GM19239 (cell line): ENCODE data around the gene ZMYM2.
A peak's percentile ranks its signal among the peaks of the same experiment; 100 is the strongest.

Experiments
- DNase-seq: peaks from one replicate; pipeline ENCODE4 v3.0.0; 2011; ENCODE audit warnings: low spot score; ENCODE audit not compliant: insufficient read length
- FAIRE-seq: peaks from 2 replicates; lab custom pipeline; 2011; peaks lifted over from hg19 to GRCh38; lab: Jason Lieb, UNC

The ZMYM2 gene

GRCh38 chr13:20128459-20128931 is 170.0 kb downstream of the ZMYM2 start:
- no peak for DNase-seq
- FAIRE-seq: no peak

GRCh38 chr13:20129076-20129475 is 170.5 kb downstream of the ZMYM2 start:
- FAIRE-seq (no peak), DNase-seq (no peak)

GRCh38 chr13:20130012-20130411 is 171.5 kb downstream of the ZMYM2 start:
- DNase-seq (no peak), FAIRE-seq (no peak)

DNA sequence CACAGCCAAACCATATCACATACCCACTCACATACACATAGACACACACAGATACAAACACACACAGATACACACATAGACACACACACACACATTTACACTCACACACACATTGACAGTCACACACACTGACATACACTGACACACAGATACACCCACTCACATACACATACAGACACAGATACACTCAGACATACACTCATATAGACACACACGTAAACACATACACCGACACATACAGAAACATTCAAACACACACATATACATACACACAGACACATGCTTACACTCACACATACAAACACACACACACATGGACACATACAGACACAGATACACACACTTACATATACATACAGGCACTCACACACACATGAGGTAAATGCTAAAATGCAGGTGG is 172.1 kb downstream of the ZMYM2 start:
- no peak for FAIRE-seq
- DNase-seq: no peak

- FAIRE-seq: no peak
Observed at GRCh38 chr13:20131057-20131832, 172.7 kb downstream of the ZMYM2 start.

GRCh38 chr13:20132052-20132634 is 173.6 kb downstream of the ZMYM2 start:
- FAIRE-seq (no peak), DNase-seq (no peak)

More at GRCh38 chr13:20131057-20131832, 172.7 kb downstream of the ZMYM2 start:
- DNase-seq: no peak

DNA sequence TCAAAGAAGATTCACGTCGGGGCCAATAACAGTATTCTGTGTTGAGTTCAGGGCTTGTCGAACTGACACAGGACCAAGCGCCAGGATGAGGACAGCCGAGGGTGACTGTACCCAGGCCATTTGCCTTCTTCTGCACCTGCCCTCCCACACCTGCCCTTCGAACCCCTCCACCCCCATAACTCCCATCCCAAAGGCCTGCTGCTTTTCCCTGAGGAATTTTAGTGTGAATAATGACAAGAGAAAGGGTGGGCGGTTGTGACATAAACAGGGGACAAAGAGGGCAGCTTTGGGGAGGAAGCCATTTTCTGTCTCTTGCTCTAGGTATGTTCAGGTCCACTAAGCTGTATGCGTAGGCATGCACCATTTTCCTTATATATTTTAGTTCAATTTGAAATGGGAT is 176.2 kb downstream of the ZMYM2 start:
- FAIRE-seq (no peak), DNase-seq (no peak)

DNA sequence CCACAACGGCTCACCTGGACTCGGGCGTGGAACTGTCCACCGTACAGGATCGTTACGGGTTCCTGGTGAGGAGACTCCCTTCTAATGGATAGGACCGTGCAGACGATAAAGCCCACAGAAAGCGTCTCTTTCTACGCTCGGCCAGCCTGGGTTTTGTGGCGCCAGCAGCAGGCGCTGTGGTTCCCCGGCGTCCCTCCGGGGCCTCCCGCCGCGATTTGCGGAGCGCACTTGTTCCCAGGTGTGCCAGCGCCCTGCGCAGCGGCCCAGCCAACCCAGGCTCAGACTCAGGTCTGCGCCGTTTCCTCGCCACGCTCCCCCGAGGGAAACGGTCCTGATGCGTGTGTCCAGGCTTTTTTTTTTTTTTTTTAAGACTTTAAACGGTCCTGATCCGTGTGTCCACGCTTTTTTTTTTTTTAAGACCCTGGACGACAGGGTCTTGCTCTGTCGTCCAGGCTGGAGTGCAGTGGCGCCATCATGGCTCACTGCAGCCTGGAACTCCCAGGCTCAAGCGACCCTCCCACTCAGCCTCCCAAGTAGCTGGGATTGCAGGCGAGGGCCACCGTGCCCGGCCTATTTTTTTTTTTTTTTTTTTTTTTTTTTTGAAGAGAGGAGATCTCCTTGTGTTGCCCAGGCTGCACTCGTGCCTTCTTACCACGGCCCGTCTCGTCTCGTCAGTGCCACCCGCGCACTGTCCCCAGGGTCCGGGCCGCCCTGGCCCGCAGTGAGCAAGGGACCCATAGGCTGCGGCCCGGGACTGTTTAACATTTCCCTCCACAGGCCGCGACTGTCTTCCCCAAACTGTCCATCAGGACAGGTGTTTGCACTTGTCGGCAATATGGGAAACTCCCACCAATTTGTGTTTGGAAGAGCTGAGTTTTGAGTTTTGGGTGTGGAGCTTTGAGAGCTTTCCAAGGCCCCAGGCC is 178.5 kb downstream of the ZMYM2 start:
- FAIRE-seq: peak; percentile 47
- peak; percentile 55 for DNase-seq

- no peak for FAIRE-seq
- DNase-seq: no peak
Observed at GRCh38 chr13:20137875-20138274, 179.3 kb downstream of the ZMYM2 start.

DNA sequence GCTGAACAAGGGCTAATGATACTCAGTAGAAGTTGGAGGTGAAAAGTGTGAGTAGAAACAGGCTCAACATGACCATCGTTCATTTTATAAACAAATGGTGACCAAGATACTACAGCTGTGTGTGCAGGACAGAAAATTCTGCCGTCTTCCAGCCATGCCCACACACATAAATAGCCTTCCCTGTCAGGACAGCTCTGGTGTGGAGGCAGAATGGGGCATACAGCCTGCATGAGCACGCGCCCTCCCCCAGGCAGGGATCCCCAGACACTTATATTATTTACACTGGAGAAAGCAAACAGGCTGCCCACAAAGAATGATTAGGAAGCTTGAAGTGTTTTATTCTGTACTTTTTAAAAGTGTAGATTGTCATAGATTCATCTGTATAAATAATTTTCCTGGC is 182.0 kb downstream of the ZMYM2 start:
- FAIRE-seq (no peak), DNase-seq (no peak)
